K562 (cell line): Measurements from ENCODE around the gene PUSL1. TPM values are rescaled to one million over a fixed set of nuclear protein-coding genes. Genes with fewer than 3 reads are reported as not detected.

Source experiments
- CXXC5 ChIP-seq: fragments of 250-450 bp; sonication (Bioruptor Pico); IDR thresholded peaks from 2 replicates; pipeline ENCODE4 v1.8.0; 2022; ENCODE audit warnings: inconsistent platforms, mild to moderate bottlenecking, moderate library complexity
- EP300 ChIP-seq: IDR thresholded peaks from 2 replicates; pipeline ENCODE4 v1.6.1; 2012; ENCODE audit warnings: low read length, improper control_type of control experiment
- HCFC1 ChIP-seq: IDR thresholded peaks from 2 replicates; pipeline ENCODE4 v1.6.1; 2012; ENCODE audit warnings: low read depth, low read length, improper control_type of control experiment
- KDM4B ChIP-seq, 2 experiments: fragments of 450-650 bp in 1 of 2; sonication (generic) in 1 of 2; IDR thresholded peaks; 2 replicates each; pipeline ENCODE4 v1.6.1; 2016 to 2017; ENCODE audit warnings: borderline replicate concordance in 2 of 2, antibody characterized with exemption in 1 of 2, low read depth in 1 of 2, mild to moderate bottlenecking in 1 of 2
- NFE2 ChIP-seq: IDR thresholded peaks from 2 replicates; pipeline ENCODE4 v1.6.1; 2014; ENCODE audit warnings: antibody characterized with exemption, low read depth
- RHOXF2B ChIP-seq: fragments of 250-450 bp; sonication (Bioruptor Pico); conservative IDR thresholded peaks from 2 replicates; pipeline ENCODE4 v1.5.1; 2021
- SIX5 ChIP-seq, 2 experiments: IDR thresholded peaks; 2 replicates each; pipeline ENCODE4 v1.6.1; 2011; ENCODE audit warnings: low read length in 2 of 2, borderline replicate concordance in 1 of 2, low read depth in 1 of 2, mild to moderate bottlenecking in 1 of 2, moderate library complexity in 1 of 2; ENCODE audit not compliant: insufficient read depth in 1 of 2
- SMAD2 ChIP-seq: fragments of 150-350 bp; IDR thresholded peaks from 2 replicates; pipeline ENCODE4 v1.6.1; 2014; ENCODE audit warnings: low read depth, mild to moderate bottlenecking, low read length
- SMAD4 ChIP-seq: fragments of 250-450 bp; sonication (Bioruptor Pico); conservative IDR thresholded peaks from 2 replicates; pipeline ENCODE4 v1.8.0; 2021; ENCODE audit warnings: inconsistent platforms, mild to moderate bottlenecking, moderate library complexity
- SMC3 ChIP-seq: conservative IDR thresholded peaks from 2 replicates; pipeline ENCODE4 v1.6.1; 2011; ENCODE audit warnings: low read depth, low read length, improper control_type of control experiment; ENCODE audit not compliant: insufficient read depth
- TCF3 ChIP-seq: sonication (generic); formaldehyde crosslinking; IDR thresholded peaks from 2 replicates; pipeline ENCODE4 v1.4.0; 2020; ENCODE audit warnings: mild to moderate bottlenecking, missing genetic modification reagents
- ZNF143 ChIP-seq: sonication (generic); formaldehyde crosslinking; IDR thresholded peaks from 2 replicates; pipeline ENCODE4 v1.9.0; 2022; ENCODE audit warnings: mild to moderate bottlenecking, missing genetic modification reagents
- polyA plus RNA-seq, 8 experiments: library from polyadenylated mRNA; depleted of rRNA in 4 of 8; stranded (reverse) in 5 of 8; unstranded in 3 of 8; fragments of >200 nt; fragmentation: Nextera tagmentation in 2 of 8; fragmentation: Illumina TruSeq in 1 of 8; extraction: Ambion mirVana in 2 of 8; extraction: Trizol in 1 of 8; gene quantifications; 2 replicates each; pipeline versions ENCODE4 v1.2.1 to v1.2.3, GENCODE V29; 2011 to 2014; ENCODE audit warnings: inconsistent platforms in 1 of 8, missing spikeins in 1 of 8
- total RNA-seq, 7 experiments: library from RNA; depleted of rRNA in 6 of 7; stranded (reverse); fragments of >200 nt in 6 of 7; fragmentation: Illumina TruSeq in 2 of 7; extraction: Trizol in 2 of 7; gene quantifications; 2 replicates each; pipeline versions ENCODE4 v1.2.1 to v1.2.3, GENCODE V29; 2011 to 2021; ENCODE audit warnings: low replicate concordance in 1 of 7
- TF ChIP-seq, protein P1 (sequence below): sonication (generic); formaldehyde crosslinking; IDR thresholded peaks from 2 replicates; pipeline ENCODE4 v1.8.1; 2023; ENCODE audit warnings: mild to moderate bottlenecking, missing genetic modification reagents
- TF ChIP-seq, protein P2 (sequence below), 3 experiments: IDR thresholded peaks in 2 of 3; conservative IDR thresholded peaks in 1 of 3; 2 replicates each; pipeline ENCODE4 v1.5.1; 2011 to 2012; ENCODE audit warnings: low read length in 3 of 3, mild to moderate bottlenecking in 3 of 3, control low read depth in 2 of 3, improper control_type of control experiment in 1 of 3, inconsistent platforms in 1 of 3, low read depth in 1 of 3, mixed read lengths in 1 of 3, moderate library complexity in 1 of 3; ENCODE audit not compliant: insufficient read depth in 2 of 3
- TF ChIP-seq, protein P3 (sequence below): fragments of 450-650 bp; formaldehyde crosslinking; IDR thresholded peaks from 2 replicates; pipeline ENCODE4 v1.4.0; 2020; ENCODE audit warnings: mild to moderate bottlenecking
- TF ChIP-seq, protein P4 (sequence below): sonication (generic); formaldehyde crosslinking; IDR thresholded peaks from 2 replicates; pipeline ENCODE4 v1.8.0; 2022; ENCODE audit warnings: mild to moderate bottlenecking, low read depth, missing genetic modification reagents
- TF ChIP-seq, protein P5 (sequence below): fragments of 200-800 bp; sonication (Bioruptor generic); IDR thresholded peaks from 2 replicates; pipeline ENCODE4 v1.6.1; 2017; ENCODE audit warnings: missing genetic modification characterization, missing compliant biosample characterization

PUSL1 gene
- total and polyA plus RNA-seq, 9 of the 15 experiments (the other 6 are each of a cell fraction or from before 2014, with no cell fraction given), result 0.62 to 86.9 (median 13.6) TPM

DNA sequence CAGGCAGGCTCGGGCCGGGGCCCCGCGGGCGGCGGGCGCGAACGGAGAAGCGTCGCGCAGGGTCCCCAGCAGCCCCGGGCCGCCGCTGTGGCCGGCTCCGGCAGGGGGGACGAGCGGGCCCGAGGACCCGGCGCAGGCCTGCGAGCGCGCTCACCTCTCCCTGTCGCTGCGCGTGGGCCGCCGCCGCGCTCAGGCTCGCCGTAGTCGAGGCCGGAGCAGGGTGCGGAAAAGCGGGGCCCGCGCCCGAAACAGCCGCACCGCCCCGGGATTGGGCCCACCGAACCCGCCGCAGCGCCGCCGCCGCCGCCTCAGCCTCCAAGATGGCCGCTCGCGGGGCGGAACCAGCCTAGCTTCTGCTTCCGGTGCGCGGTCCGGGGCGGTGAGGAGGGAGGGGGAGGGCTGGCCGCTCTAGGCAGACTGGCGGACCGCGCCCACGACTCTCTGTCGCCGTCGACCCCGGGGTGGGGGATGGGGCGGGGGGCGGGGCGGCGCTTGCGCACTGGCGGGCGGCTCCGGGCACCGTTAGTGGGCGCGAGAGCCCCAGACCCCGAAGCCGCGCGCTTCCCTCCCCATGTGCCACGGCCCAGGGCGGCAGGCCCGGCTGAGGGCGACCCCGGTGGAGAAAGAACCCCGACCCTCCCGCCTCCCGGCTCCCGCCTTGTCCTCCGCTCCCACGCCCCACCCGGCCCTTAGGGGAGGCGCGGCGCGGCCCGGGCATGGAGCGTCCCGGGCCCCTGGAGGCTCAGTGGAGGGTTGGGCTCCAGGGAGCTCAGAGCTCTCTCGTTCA lies 34.7 kb upstream of the PUSL1 start, which contains the start of gene UBE2J2 (continued):
- TF ChIP-seq SIX5 (IDR thresholded peaks at IDR 0.05; ENCODE audit: borderline replicate concordance in 1 of 2, insufficient read depth in 1 of 2, low read depth in 1 of 2, low read length in 2 of 2) (peak in 1 of 2 experiments; percentile 50; a peak in 1 of 4 replicates), SMAD2 (no peak), ZNF143 (CRISPR knock-in tag) (no peak), SMC3 (0 out of 2 replicates have a peak, but pooled peaks have one; percentile 2), SMAD4 (CRISPR knock-in tag) (0 out of 2 replicates have a peak, but pooled peaks have one; percentile 51), RHOXF2B (CRISPR knock-in tag) (no peak), HCFC1 (peak; percentile 87), TCF3 (CRISPR knock-in tag) (peak; percentile 12; the same call in 1 of the 2 replicates), EP300 (0 out of 2 replicates have a peak, but pooled peaks have one; percentile 28), KDM4B (IDR thresholded peaks at IDR 0.05; ENCODE audit: borderline replicate concordance in 2 of 2, low read depth in 1 of 2) (peak in 1 of 2 experiments; percentile 96; a peak in 2 of 4 replicates), CXXC5 (peak; percentile 83), NFE2 (0 out of 2 replicates have a peak, but pooled peaks have one; percentile 5)
- TF ChIP-seq, protein P1, sequence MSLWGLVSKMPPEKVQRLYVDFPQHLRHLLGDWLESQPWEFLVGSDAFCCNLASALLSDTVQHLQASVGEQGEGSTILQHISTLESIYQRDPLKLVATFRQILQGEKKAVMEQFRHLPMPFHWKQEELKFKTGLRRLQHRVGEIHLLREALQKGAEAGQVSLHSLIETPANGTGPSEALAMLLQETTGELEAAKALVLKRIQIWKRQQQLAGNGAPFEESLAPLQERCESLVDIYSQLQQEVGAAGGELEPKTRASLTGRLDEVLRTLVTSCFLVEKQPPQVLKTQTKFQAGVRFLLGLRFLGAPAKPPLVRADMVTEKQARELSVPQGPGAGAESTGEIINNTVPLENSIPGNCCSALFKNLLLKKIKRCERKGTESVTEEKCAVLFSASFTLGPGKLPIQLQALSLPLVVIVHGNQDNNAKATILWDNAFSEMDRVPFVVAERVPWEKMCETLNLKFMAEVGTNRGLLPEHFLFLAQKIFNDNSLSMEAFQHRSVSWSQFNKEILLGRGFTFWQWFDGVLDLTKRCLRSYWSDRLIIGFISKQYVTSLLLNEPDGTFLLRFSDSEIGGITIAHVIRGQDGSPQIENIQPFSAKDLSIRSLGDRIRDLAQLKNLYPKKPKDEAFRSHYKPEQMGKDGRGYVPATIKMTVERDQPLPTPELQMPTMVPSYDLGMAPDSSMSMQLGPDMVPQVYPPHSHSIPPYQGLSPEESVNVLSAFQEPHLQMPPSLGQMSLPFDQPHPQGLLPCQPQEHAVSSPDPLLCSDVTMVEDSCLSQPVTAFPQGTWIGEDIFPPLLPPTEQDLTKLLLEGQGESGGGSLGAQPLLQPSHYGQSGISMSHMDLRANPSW (CRISPR knock-in tag), result 0 out of 2 replicates have a peak, but pooled peaks have one; percentile 15
- TF ChIP-seq, protein P2, sequence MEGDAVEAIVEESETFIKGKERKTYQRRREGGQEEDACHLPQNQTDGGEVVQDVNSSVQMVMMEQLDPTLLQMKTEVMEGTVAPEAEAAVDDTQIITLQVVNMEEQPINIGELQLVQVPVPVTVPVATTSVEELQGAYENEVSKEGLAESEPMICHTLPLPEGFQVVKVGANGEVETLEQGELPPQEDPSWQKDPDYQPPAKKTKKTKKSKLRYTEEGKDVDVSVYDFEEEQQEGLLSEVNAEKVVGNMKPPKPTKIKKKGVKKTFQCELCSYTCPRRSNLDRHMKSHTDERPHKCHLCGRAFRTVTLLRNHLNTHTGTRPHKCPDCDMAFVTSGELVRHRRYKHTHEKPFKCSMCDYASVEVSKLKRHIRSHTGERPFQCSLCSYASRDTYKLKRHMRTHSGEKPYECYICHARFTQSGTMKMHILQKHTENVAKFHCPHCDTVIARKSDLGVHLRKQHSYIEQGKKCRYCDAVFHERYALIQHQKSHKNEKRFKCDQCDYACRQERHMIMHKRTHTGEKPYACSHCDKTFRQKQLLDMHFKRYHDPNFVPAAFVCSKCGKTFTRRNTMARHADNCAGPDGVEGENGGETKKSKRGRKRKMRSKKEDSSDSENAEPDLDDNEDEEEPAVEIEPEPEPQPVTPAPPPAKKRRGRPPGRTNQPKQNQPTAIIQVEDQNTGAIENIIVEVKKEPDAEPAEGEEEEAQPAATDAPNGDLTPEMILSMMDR (IDR thresholded peaks at IDR 0.05 in 2 of 3, conservative IDR thresholded peaks at IDR 0.05 in 1 of 3; ENCODE audit: insufficient read depth in 2 of 3, low read depth in 1 of 3, low read length in 3 of 3), result no peak; a peak in 1 of 6 replicates
- TF ChIP-seq, protein P3, sequence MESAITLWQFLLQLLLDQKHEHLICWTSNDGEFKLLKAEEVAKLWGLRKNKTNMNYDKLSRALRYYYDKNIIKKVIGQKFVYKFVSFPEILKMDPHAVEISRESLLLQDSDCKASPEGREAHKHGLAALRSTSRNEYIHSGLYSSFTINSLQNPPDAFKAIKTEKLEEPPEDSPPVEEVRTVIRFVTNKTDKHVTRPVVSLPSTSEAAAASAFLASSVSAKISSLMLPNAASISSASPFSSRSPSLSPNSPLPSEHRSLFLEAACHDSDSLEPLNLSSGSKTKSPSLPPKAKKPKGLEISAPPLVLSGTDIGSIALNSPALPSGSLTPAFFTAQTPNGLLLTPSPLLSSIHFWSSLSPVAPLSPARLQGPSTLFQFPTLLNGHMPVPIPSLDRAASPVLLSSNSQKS (CRISPR knock-in tag), result no peak
- TF ChIP-seq, protein P4, sequence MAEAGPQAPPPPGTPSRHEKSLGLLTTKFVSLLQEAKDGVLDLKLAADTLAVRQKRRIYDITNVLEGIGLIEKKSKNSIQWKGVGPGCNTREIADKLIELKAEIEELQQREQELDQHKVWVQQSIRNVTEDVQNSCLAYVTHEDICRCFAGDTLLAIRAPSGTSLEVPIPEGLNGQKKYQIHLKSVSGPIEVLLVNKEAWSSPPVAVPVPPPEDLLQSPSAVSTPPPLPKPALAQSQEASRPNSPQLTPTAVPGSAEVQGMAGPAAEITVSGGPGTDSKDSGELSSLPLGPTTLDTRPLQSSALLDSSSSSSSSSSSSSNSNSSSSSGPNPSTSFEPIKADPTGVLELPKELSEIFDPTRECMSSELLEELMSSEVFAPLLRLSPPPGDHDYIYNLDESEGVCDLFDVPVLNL, result 0 out of 2 replicates have a peak, but pooled peaks have one; percentile 60
- TF ChIP-seq, protein P5, sequence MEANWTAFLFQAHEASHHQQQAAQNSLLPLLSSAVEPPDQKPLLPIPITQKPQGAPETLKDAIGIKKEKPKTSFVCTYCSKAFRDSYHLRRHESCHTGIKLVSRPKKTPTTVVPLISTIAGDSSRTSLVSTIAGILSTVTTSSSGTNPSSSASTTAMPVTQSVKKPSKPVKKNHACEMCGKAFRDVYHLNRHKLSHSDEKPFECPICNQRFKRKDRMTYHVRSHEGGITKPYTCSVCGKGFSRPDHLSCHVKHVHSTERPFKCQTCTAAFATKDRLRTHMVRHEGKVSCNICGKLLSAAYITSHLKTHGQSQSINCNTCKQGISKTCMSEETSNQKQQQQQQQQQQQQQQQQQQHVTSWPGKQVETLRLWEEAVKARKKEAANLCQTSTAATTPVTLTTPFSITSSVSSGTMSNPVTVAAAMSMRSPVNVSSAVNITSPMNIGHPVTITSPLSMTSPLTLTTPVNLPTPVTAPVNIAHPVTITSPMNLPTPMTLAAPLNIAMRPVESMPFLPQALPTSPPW, result peak; percentile 96
